NCI-H524 (cell line): ENCODE measurements around the gene ADGRA3.
A peak's percentile ranks its signal among the peaks of the same experiment; 100 is the strongest.

Experiments used
- DNase-seq, 2 experiments: peaks; one replicate each; lab custom pipeline; 2025; lab: John Stamatoyannopoulos, UW

Gene ADGRA3

GRCh38 chr4:22512306-22512705 is 3.6 kb downstream of the ADGRA3 start:
- DNase-seq, result no peak

GRCh38 chr4:22510750-22511149 is 5.1 kb downstream of the ADGRA3 start:
- DNase-seq, result no peak

- DNase-seq, result no peak
These were observed 7.5 kb downstream of the ADGRA3 start for GRCh38 chr4:22508376-22508775.

GRCh38 chr4:22504922-22505321 is 10.9 kb downstream of the ADGRA3 start:
- DNase-seq, result no peak

GRCh38 chr4:22504447-22504846 is 11.4 kb downstream of the ADGRA3 start:
- peak in 1 of 2 experiments; percentile 6 for DNase-seq

DNA sequence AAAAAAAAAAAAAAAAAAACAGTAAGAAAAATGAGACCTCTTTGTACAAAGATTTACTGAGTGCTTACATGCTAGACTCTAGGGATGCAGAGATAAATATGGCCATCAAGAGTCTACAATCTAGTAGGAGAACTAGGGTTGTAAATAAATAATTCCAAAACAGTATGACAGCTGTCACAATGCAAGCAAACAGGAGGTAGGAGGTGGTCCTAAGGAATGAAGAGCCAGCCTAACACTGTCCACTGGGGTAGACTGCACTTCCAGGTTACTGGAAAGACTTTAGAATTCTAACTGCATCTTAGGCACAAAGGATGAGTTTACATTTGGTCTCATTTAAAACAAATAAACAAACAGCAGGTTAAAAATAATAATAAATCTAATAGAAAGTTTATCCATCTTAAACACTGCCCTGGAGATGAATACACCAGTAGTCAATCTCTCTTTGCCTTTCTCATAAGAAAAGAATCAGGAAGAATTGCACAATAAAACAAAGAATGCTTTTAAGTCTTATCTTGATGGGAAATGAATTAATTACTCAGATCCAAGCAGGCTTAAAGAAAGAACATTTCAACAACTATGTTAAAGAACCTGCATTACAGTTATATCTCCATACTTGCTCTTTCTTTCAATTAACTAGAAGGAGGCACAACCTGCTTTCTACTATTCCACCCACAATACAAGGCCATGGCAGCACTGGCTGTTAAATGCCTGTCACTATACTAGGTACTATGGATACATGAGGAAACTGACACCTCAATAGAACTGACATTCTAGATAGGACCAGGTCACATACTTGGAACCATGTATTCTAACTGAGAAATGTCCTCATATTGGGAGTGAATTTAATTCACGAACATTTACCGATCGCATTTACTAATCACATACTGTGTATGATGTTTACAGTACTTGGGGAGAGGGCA is 12.7 kb downstream of the ADGRA3 start:
- DNase-seq, result no peak

DNA sequence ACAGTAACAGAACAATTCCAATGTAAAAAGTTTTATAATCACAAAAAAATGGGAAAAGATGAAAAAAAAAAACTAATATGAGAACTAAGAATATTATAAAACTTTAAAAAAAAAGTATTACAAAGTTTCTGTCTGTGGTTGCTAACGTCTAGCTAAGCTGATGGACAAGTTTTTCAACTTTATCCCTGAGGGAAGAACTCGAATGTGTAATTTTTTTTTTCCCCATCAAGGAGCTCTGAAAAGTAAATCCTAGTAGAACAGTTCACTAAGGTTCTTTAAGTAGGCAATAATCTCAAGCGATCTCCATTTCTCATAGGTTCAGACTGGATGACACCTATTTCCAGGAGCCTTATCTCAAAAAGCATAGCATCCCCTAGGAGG is 14.2 kb downstream of the ADGRA3 start:
- DNase-seq, result no peak

- peak; percentile 29 to 58 for DNase-seq
These were observed 14.8 kb downstream of the ADGRA3 start for GRCh38 chr4:22500831-22501714.

DNA sequence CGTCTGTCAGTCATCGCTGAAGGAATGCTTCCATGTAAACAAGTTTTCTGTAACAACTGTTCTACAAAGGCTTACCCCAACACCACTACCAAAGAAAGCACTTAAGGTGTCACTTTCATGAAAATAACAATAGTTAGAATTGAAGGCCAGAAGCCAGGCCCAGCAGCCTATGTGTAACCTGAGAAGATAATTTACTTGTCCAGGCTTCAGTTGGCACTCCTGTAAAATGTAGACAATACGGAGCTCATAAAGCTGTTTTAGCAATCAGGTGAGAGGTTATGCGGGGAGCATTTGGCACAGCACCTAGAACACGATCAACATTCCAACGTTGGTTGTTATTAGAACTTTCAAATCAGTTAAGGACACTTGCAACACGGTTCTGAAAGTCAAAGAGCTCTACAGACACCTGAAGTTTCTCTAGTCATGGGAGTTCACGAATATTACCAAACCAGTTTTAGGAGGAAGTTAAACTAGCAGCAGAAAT is 15.7 kb downstream of the ADGRA3 start:
- peak in 1 of 2 experiments; percentile 50 for DNase-seq

DNA sequence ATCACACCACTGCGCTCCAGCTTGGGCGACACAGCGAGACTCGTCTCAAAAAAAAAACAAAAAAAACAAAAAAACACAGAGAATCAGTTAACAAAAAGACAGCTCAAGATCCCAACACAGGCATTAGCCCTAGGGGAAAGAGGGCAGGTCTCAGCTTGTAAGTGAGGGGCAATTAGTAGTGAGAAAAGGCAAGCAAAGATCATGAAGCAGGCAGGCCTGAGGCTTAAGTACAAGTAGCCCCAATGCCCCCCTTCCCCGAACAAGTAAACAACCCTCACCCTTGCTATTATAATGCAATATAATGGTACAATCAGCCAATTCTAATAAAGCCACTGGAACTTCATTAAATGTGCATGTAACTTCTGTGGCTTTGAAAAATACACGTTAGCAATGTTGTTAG is 17.0 kb downstream of the ADGRA3 start:
- DNase-seq, result no peak

DNA sequence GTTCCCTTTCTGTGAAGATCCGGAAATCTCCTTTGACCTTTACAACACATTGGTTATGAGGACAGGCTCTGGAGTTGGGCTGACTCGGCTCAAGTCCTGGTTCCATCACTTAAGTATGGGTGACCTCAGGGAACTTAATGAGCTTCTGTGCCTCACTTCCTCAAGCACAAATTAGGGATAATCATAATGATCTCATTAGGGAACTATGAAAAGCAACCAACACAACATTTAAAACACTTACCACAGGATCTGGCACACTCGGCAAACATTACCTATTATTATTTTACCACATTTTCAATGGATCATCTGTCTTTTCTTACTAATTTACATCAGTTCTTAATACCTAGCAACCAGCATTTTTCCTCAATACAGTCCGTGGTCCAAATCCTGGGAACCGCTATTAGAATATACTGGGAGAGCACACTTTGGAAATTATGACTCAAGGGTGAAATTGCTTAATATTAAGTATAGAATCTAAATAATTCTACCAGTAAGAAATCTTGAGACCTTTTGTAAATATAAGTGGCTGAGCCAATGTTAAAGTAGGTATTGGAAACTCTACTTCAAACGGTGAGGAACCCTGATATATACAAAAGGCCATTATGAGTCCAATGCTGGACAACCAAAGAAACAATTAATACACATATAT is 19.6 kb downstream of the ADGRA3 start:
- DNase-seq, result no peak

GRCh38 chr4:22493523-22493922 is 22.3 kb downstream of the ADGRA3 start:
- DNase-seq, result no peak

DNA sequence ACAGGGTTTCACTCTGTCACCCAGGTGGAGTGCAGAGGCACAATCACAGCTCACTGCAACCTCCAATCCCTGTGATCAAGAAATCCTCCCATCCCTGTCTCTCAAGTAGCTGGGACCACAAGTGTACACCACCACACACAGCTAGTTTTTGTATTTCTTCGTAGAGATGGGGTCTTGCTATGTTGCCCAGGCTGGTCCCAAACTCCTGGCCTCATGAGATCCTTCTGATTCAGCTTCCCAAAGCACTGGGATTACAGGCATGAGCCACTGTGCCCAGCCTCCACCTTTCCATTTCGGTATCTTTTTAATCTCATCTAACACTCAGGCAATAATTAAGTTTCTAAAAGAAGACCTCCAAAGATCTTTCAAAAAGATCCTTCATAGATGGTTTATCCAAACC is 22.9 kb downstream of the ADGRA3 start:
- no peak for DNase-seq

DNA sequence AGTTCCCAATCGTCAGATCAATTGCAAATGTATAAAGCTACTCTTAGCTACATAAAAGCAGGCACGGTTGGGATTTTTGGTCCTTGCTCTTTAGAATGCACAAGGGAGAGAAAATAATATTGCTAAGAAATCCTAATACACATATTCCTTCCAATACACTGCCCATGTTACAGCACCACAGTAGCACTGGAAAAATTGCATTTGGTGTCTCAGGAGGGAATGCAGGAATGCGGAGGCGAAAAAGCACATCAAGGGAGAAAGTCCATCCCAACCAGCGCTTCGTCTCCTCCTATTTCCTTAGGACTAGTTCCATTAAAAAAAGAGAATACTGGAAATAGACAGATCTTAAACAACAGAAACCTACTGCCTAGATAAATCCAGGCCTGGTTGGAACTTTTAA is 23.9 kb downstream of the ADGRA3 start:
- no peak for DNase-seq

GRCh38 chr4:22490718-22491315 is 25.0 kb downstream of the ADGRA3 start:
- no peak for DNase-seq

GRCh38 chr4:22488106-22488505 is 27.8 kb downstream of the ADGRA3 start:
- DNase-seq, result no peak

DNA sequence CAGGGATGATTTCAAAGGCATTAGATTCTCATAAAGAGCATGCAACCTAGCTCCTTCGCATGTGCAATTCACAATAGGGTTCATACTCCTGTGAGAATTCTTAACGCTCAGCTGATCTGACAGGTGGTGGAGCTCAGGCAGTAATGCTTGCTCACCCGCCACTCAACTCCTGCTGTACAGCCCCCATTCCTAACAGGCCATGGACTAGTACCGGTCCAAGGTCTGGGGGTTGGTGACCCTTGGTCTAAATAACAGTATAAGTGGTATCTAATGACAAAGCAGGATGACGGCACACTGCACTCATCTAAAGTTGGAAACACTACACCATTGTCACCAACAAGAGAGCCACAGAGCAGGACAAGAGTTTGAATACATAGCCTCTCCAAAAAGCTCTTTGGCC is 28.5 kb downstream of the ADGRA3 start:
- peak in 1 of 2 experiments; percentile 24 for DNase-seq

DNA sequence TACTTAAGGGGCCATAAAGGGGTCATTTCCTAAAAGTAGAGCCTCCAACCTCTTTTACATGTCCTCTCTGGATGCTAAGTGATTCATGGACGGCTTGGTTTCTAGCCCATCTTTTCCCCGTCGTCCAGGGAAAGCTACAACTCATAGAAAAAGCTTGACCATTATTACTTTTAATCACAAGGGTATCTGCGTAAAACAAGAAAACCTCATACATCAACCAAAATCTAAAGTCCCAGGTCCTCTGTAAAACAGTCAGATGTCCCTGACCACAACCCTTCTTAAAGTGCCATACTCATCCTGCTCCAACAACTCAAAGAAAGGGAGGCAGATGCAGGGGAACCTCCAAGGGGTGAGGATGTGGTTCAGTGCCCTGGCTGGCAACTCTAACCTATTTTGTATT is 29.6 kb downstream of the ADGRA3 start:
- no peak for DNase-seq

DNA sequence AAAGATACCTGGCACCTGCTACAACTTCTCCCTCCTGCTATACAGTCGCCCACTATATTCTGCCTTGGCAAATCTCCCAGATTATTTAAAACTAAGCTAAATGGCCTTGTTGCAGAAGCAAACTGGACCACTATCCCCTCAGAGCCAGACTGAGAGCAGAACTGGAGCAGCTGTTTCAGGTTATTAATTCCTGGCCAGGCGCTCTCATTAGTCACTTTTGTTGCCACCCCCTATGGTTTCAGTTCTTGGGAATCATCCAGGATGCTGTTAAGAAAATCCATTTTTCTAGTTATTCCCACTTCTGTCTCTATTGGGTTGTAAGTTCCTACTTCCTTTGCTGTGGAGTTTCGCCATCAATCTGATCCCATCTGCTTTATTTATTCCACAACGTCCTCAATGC is 30.1 kb downstream of the ADGRA3 start:
- peak; percentile 87 to 89 for DNase-seq

DNA sequence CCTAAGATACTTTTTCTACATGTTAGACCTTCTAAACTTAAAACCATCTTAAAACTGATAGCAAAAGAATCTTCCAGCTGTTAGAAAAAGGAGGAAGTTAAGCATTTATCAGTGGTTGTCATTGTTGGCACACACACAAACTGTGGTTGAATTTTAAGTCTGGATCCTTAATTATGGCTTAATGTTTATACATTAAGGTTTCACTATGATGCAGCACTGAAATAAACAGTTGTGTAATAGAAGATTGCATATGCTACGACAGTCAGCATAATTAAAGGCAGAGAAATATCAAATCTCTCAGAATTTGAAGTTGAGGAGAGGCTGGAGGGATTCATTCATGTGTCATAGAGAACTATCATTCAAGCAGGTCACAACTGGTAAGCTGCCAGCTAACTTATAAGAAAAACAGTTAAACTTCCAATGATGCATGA is 32.3 kb downstream of the ADGRA3 start:
- DNase-seq, result no peak

- DNase-seq, result no peak
These were observed 33.4 kb downstream of the ADGRA3 start for GRCh38 chr4:22482250-22483127.
